SU-DHL-6 (cell line): ENCODE results near the gene PRSS50.

Experiments used
- H2AFZ ChIP-seq: fragments of 200-600 bp; sonication (generic); 2 replicates; pipeline ENCODE4 v1.6.1; 2014; ENCODE audit warnings: low read depth, mild to moderate bottlenecking, moderate library complexity, mixed read lengths, antibody characterized with exemption, low read length; ENCODE audit not compliant: severe bottlenecking
- H3F3A ChIP-seq: fragments of 200-600 bp; shearing (Covaris generic); 2 replicates; pipeline ENCODE4 v1.6.0; 2016; ENCODE audit warnings: antibody characterized with exemption, mild to moderate bottlenecking; ENCODE audit not compliant: insufficient read depth
- H3K27ac ChIP-seq: fragments of 200-600 bp; sonication (generic); 2 replicates; pipeline ENCODE4 v1.5.1; 2016; ENCODE audit warnings: low read depth, mild to moderate bottlenecking, low read length, moderate library complexity, mixed read lengths
- H3K27me3 ChIP-seq: fragments of 200-600 bp; sonication (generic), shearing (Covaris generic); 2 replicates; pipeline ENCODE4 v1.6.0; 2014; ENCODE audit warnings: mild to moderate bottlenecking, low read length
- H3K36me3 ChIP-seq: fragments of 200-600 bp; sonication (generic); 2 replicates; pipeline ENCODE4 v1.6.1; 2014; ENCODE audit warnings: mild to moderate bottlenecking, low read length, mixed read lengths
- H3K4me2 ChIP-seq: fragments of 300-600, 200-600 bp; shearing (Covaris generic), sonication (generic); 2 replicates; pipeline ENCODE4 v1.6.0; 2014; ENCODE audit warnings: low read length, low read depth, mild to moderate bottlenecking; ENCODE audit not compliant: poor library complexity, severe bottlenecking
- H3K4me3 ChIP-seq: fragments of 200-600 bp; sonication (generic); 2 replicates; pipeline ENCODE4 v1.5.1; 2014; ENCODE audit warnings: antibody characterized with exemption, low read length, mild to moderate bottlenecking, mixed read lengths; ENCODE audit not compliant: insufficient read depth, poor library complexity, severe bottlenecking
- H3K79me2 ChIP-seq: fragments of 200-600 bp; sonication (generic); 2 replicates; pipeline ENCODE4 v1.6.1; 2014; ENCODE audit warnings: mild to moderate bottlenecking, low read length, moderate library complexity; ENCODE audit not compliant: insufficient read depth
- H3K9ac ChIP-seq: fragments of 200-600 bp; sonication (generic); 2 replicates; pipeline ENCODE4 v1.7.0; 2014; ENCODE audit warnings: mild to moderate bottlenecking, low read length
- H3K9me2 ChIP-seq: fragments of 200-600 bp; sonication (generic); replicated peaks from 2 replicates; pipeline ENCODE4 v1.6.1; 2014; ENCODE audit warnings: low read length; ENCODE audit not compliant: insufficient read depth
- H3K9me3 ChIP-seq: fragments of 200-600 bp; sonication (generic); 2 replicates; pipeline ENCODE4 v1.6.1; 2014; ENCODE audit warnings: low read length, mixed read lengths; ENCODE audit not compliant: insufficient read depth
- H4K20me1 ChIP-seq: fragments of 200-600 bp; sonication (generic); 2 replicates; pipeline ENCODE4 v1.6.1; 2014; ENCODE audit warnings: low read depth, mild to moderate bottlenecking, antibody characterized with exemption, low read length, moderate library complexity, mixed read lengths
- EZH2phosphoT487 ChIP-seq: fragments of 200-600 bp; sonication (generic), shearing (Covaris generic); conservative IDR thresholded peaks from 2 replicates; pipeline ENCODE4 v1.6.1; 2018; ENCODE audit warnings: mild to moderate bottlenecking, antibody characterized with exemption, low read length, moderate library complexity, mixed read lengths
- TF ChIP-seq, protein P1 (sequence below): fragments of 200-600 bp; sonication (generic); IDR thresholded peaks from one replicate; pipeline ENCODE4 v1.5.1; 2017; ENCODE audit warnings: antibody characterized with exemption, mild to moderate bottlenecking, low read length, moderate library complexity; ENCODE audit not compliant: insufficient read depth, poor library complexity, severe bottlenecking

The PRSS50 gene

DNA sequence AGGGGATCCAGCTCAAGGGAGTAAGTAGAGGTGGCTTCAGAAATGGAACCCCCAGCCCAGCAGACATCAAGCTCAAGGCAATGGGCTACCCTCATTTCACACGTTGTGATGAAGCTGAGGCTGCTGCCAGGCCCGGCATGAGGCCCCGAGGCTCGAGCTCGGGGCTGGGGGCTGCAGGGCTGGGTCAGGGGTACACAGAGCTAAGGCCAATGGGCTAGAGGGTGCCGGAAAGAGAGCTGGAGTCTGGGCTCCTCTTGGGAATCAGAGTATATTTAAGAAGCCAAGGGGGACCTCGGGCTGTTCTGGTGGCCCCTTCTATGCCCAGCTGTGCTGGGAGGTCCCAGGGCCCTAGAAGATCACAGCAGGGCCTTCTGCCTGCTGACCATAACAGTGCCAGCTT is 7.4 kb downstream of the PRSS50 start:
- Histone ChIP-seq H3F3A (no peaks in the 10 kb centered on the region), H2AFZ (no peak overlapping the region), H3K4me3 (no peak overlapping the region), H3K79me2 (no peaks in the 10 kb centered on the region), H3K9me3 (no peaks in the 10 kb centered on the region), H4K20me1 (no peaks in the 10 kb centered on the region), H3K9me2 (no peaks in the 10 kb centered on the region), H3K9ac (no peak overlapping the region), H3K4me2 (no peak overlapping the region), H3K36me3 (no peaks in the 10 kb centered on the region), H3K27me3 (no peaks in the 10 kb centered on the region), H3K27ac (no peak overlapping the region)
- no peak for TF ChIP-seq EZH2phosphoT487
- TF ChIP-seq, protein P1, sequence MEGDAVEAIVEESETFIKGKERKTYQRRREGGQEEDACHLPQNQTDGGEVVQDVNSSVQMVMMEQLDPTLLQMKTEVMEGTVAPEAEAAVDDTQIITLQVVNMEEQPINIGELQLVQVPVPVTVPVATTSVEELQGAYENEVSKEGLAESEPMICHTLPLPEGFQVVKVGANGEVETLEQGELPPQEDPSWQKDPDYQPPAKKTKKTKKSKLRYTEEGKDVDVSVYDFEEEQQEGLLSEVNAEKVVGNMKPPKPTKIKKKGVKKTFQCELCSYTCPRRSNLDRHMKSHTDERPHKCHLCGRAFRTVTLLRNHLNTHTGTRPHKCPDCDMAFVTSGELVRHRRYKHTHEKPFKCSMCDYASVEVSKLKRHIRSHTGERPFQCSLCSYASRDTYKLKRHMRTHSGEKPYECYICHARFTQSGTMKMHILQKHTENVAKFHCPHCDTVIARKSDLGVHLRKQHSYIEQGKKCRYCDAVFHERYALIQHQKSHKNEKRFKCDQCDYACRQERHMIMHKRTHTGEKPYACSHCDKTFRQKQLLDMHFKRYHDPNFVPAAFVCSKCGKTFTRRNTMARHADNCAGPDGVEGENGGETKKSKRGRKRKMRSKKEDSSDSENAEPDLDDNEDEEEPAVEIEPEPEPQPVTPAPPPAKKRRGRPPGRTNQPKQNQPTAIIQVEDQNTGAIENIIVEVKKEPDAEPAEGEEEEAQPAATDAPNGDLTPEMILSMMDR: no peak

- H4K20me1 ChIP-seq: no peaks in the 10 kb centered on the region
These were observed 7.9 kb downstream of the PRSS50 start for GRCh38 chr3:46709721-46710120.

DNA sequence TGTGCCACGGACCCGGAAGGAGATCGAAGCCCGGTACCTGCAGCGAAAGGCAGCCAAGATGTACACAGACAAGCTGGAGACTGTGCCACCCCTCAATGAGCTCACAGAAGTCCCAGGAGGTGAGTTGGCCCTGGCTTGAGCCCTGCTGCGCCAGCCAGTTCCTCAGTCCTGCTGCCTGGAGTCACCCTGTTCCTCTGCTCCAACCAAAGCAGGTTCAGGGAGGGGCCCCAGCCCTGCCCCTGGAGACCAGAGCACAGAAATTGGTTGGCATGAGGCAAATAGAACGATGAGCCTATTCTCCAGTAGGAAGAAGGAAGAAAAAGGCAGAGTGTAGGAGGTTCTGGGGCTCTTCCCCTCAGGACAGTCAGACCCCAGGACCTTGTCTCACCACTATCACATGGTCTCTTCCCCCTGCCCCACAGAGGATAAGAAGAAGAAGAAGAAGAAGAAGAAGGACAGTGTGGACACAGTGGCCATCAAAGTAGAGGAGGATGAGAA is 8.5 kb downstream of the PRSS50 start:
- no peak overlapping the region for H2AFZ ChIP-seq
- H3K4me2 ChIP-seq: no peak overlapping the region

More at GRCh38 chr3:46709721-46710120, 7.9 kb downstream of the PRSS50 start:
- Histone ChIP-seq H3K4me3 (no peak overlapping the region), H3K9me2 (no peaks in the 10 kb centered on the region), H3K9me3 (no peaks in the 10 kb centered on the region), H3K27me3 (no peaks in the 10 kb centered on the region), H3F3A (no peaks in the 10 kb centered on the region), H3K79me2 (no peaks in the 10 kb centered on the region), H3K27ac (no peak overlapping the region), H2AFZ (no peak overlapping the region), H3K4me2 (no peak overlapping the region), H3K9ac (no peak overlapping the region), H3K36me3 (no peaks in the 10 kb centered on the region)
- TF ChIP-seq, protein P1: no peak
- TF ChIP-seq EZH2phosphoT487: no peak

More for the DNA sequence above, 8.5 kb downstream of the PRSS50 start:
- H3K27ac ChIP-seq: no peak overlapping the region
- H3K36me3 ChIP-seq: no peaks in the 10 kb centered on the region
- H3K4me3 ChIP-seq: no peak overlapping the region
- H3K79me2 ChIP-seq: no peaks in the 10 kb centered on the region
- no peaks in the 10 kb centered on the region for H3K9me3 ChIP-seq
- no peaks in the 10 kb centered on the region for H3F3A ChIP-seq
- H4K20me1 ChIP-seq: no peaks in the 10 kb centered on the region
- TF ChIP-seq, protein P1: no peak
- TF ChIP-seq EZH2phosphoT487: no peak
- H3K9me2 ChIP-seq: no peaks in the 10 kb centered on the region
- no peaks in the 10 kb centered on the region for H3K27me3 ChIP-seq
- H3K9ac ChIP-seq: no peak overlapping the region
